ENCODE data around the gene ABCF2. TPM values are rescaled to one million over a fixed set of nuclear protein-coding genes. Genes with fewer than 3 reads are reported as not detected.
A peak's percentile ranks its signal among the peaks of the same experiment; 100 is the strongest.

ABCF2 gene
- total and polyA plus RNA-seq, 2 of the 4 experiments (the other 2 are of a cell fraction) = 46.2 to 103 TPM

DNA sequence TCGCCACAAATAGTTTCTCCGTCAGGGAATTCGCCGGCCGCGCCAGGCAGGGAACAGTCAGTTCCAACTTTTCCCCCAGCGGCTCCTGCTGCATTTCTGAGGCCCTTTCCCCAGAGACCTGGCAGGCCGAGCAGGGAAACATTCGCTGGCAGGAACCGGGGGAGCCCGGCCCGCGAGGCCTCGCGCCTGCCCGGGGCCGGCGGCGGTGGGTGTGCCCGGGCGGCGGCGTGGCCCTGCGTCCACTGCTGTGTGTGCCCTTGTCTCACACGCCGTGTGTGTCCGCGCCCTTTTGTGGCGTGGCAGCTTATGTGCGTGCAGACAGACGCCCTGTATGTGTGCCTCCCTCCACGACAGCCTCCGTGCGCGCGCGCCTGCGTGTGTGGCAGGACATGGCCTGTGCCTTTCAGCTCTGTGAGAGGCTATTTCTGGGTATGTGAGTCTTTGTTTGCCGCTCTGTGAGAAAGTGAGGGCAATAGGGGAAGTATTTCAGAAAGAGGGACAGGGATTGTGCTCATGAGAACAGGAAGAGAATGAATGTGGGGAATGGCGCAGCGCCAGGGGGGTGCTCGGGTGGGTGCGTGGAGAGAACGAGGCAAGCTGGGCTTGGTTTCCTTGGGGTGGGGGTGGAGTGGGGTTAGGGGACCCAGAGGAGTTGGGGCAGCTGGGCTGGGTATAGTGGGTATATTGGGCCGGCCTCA is 22.2 kb upstream of the ABCF2 start:
- H3K14ac ChIP-seq (replicated peaks; ENCODE audit: low read depth, low read length) = peak overlapping the region; percentile 77
- H3K4ac ChIP-seq (ENCODE audit: low read depth, low read length) = peak overlapping the region; percentile 93
- intact Hi-C loops (cut with micrococcal nuclease) = no loop called here
- peak overlapping the region; percentile 43 for H3K4me2 ChIP-seq (ENCODE audit: low read depth, low read length)
- peak; percentile 59 for DNase-seq
- BruUV-seq (replicated peaks) = no TSS peak
- H3K79me1 ChIP-seq (ENCODE audit: low read depth in 1 of 2, low read length in 2 of 2) = peaks cover 6 to 68% of the 10 kb centered on the region in 2 experiments; a peak in 3 of 4 replicates
- in situ Hi-C loops (cut with MboI; ENCODE audit: low sequenced_read_pairs) = no loop called here
- no peak for TF ChIP-seq FOS (IDR thresholded peaks at IDR 0.05; ENCODE audit: low read depth, low read length)
- TF ChIP-seq CHD1 (IDR thresholded peaks at IDR 0.05; ENCODE audit: low read depth, low read length) = no peak
- peak; percentile 50; the same call in 1 of the 2 replicates for TF ChIP-seq POLR2A (IDR thresholded peaks at IDR 0.05; ENCODE audit: low read depth, low read length)
- no peak for TF ChIP-seq MAZ (IDR thresholded peaks at IDR 0.05; ENCODE audit: borderline replicate concordance, low read depth, low read length)
- TF ChIP-seq BHLHE40 (IDR thresholded peaks at IDR 0.05; ENCODE audit: low read depth, low read length) = 0 out of 2 replicates have a peak, but pooled peaks have one; percentile 8
- TF ChIP-seq ELK1 (IDR thresholded peaks at IDR 0.05; ENCODE audit: borderline replicate concordance, low read depth, low read length) = no peak
- peak; percentile 69; the same call in 1 of the 2 replicates for TF ChIP-seq MXI1 (IDR thresholded peaks at IDR 0.05; ENCODE audit: borderline replicate concordance, low read depth, low read length)
- H3K27ac ChIP-seq (ENCODE audit: insufficient read depth, low read length) = peak overlapping the region; percentile 93
- no peaks in the 10 kb centered on the region for H3K36me3 ChIP-seq (ENCODE audit: control insufficient read depth, insufficient read depth, low read length)
- peak overlapping the region; percentile 81 for H4K91ac ChIP-seq (ENCODE audit: insufficient read depth, low read depth, low read length)
- H2BK5ac ChIP-seq (ENCODE audit: low read depth, low read length, poor library complexity, severe bottlenecking) = peak overlapping the region; percentile 91
- dilution Hi-C loops (cut with HindIII; ENCODE audit: low sequenced_read_pairs, unreplicated experiment) = no loop called here
- H3K4me1 ChIP-seq (ENCODE audit: control insufficient read depth, insufficient read depth, low read length) = peaks cover 46% of the 10 kb centered on the region
- H2BK120ac ChIP-seq (ENCODE audit: low read depth, low read length) = peak overlapping the region; percentile 86
- peak overlapping the region; percentile 96 for H2AK5ac ChIP-seq (ENCODE audit: low read depth, low read length)
- H2BK20ac ChIP-seq (ENCODE audit: low read depth, low read length) = peak overlapping the region; percentile 40; the same call in 1 of the 2 replicates
- H3K9ac ChIP-seq (ENCODE audit: low read depth, low read length) = peak overlapping the region; percentile 80
- H4K8ac ChIP-seq (ENCODE audit: low read depth in 2 of 2, low read length in 2 of 2) = peak overlapping the region; percentile 95 to 99
- H2BK15ac ChIP-seq (ENCODE audit: low read depth, low read length) = peak overlapping the region; percentile 87; the same call in 2 of the 3 replicates
- peak overlapping the region; percentile 99 for H2AFZ ChIP-seq (replicated peaks; ENCODE audit: low read length, poor library complexity)
- H3K18ac ChIP-seq (ENCODE audit: low read depth, low read length) = peak overlapping the region; percentile 49
- peak; percentile 8 for ATAC-seq (ENCODE audit: low read depth)
- H4K20me1 ChIP-seq (ENCODE audit: insufficient read depth, low read length) = peaks cover under 1% of the 10 kb centered on the region
- H3K23ac ChIP-seq (ENCODE audit: low read depth, low read length) = peak overlapping the region; percentile 83
- peak overlapping the region; percentile 71 for H3K56ac ChIP-seq (ENCODE audit: extremely low read depth, insufficient read depth, low read length)
- ChIA-PET POLR2A (ENCODE audit: unreplicated experiment) (no interaction called here), CTCF (no interaction called here)
- peaks cover 14% of the 10 kb centered on the region for H3K9me1 ChIP-seq (ENCODE audit: insufficient read depth, low read length)
- no peaks in the 10 kb centered on the region for H3K27me3 ChIP-seq (ENCODE audit: control insufficient read depth, insufficient read depth, low read length)
- peak overlapping the region; percentile 62 for H4K5ac ChIP-seq (ENCODE audit: low read depth, low read length)
- peak overlapping the region; percentile 34 for H3K4me3 ChIP-seq (ENCODE audit: insufficient read depth, low read depth, low read length)
- 3% methylated on average over 19 of the region's 45 CpGs; no CpG with 5 or more reads in 1 of the 2 experiments for WGBS, 2 experiments (ENCODE audit: extremely low coverage in 2 of 2, insufficient read length in 1 of 2)
- no peaks in the 10 kb centered on the region for H3K9me3 ChIP-seq (ENCODE audit: control insufficient read depth, insufficient read depth, low read length)
- H2AK9ac ChIP-seq (replicated peaks; ENCODE audit: low read depth, low read length, poor library complexity) = peak overlapping the region; percentile 95

Measured in IMR-90 (cell line).